Measurements from ENCODE around the gene CCDC194. TPM values are rescaled to one million over a fixed set of nuclear protein-coding genes. Genes with fewer than 3 reads are reported as not detected.

The CCDC194 gene
- total and polyA plus RNA-seq, 12 donors, result 0.49 to 5.6 (median 2.2) TPM; not detected in 2

DNA sequence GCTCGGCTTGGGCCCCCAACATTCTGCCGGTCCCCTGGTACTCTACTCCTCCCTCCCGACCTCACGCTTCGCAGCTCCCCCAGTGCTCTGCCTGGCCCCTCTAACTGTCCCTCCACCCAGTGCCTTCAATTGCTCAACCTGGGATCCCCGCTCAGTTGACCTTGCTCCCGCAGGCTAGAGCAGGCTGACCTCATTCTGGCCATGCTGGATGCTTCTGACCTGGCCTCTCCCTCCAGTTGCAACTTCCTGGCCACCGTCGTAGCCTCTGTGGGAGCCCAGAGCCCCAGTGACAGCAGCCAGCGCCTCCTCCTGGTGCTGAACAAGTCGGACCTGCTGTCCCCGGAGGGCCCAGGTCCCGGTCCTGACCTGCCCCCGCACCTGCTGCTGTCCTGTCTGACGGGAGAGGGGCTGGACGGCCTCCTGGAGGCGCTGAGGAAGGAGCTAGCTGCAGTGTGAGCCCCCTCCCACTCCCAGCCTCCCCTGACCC, 53.1 kb downstream of the CCDC194 start:
- Histone ChIP-seq H3K27me3 (no peaks in the 10 kb centered on the region), H3K9me3 (replicated peaks in 1 of 3) (no peaks in the 10 kb centered on the region), H3K36me3 (replicated peaks in 1 of 2) (no peaks in the 10 kb centered on the region), H3K4me1 (replicated peaks in 1 of 2) (peaks cover 8 to 19% of the 10 kb centered on the region in 2 donors), H3K4me3 (no peak overlapping the region), H3K27ac (peak overlapping the region; percentile 55 to 83 (median 77))
- intact Hi-C loops (cut with DNase I), result no loop called here
- peak; percentile 73 to 94 (median 89) for DNase-seq
- 39 to 50% (median 45%) methylated on average over 14 to 17 of the region's 17 CpGs for WGBS, 4 donors
- TF ChIP-seq, protein P1, sequence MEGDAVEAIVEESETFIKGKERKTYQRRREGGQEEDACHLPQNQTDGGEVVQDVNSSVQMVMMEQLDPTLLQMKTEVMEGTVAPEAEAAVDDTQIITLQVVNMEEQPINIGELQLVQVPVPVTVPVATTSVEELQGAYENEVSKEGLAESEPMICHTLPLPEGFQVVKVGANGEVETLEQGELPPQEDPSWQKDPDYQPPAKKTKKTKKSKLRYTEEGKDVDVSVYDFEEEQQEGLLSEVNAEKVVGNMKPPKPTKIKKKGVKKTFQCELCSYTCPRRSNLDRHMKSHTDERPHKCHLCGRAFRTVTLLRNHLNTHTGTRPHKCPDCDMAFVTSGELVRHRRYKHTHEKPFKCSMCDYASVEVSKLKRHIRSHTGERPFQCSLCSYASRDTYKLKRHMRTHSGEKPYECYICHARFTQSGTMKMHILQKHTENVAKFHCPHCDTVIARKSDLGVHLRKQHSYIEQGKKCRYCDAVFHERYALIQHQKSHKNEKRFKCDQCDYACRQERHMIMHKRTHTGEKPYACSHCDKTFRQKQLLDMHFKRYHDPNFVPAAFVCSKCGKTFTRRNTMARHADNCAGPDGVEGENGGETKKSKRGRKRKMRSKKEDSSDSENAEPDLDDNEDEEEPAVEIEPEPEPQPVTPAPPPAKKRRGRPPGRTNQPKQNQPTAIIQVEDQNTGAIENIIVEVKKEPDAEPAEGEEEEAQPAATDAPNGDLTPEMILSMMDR (IDR thresholded peaks at IDR 0.05), result peak in 4 of 6 experiments; percentile 23 to 50 (median 44)
- peak in 1 of 2 donors; percentile 43 for TF ChIP-seq POLR2A (IDR thresholded peaks at IDR 0.05)

Other genes with a start within 250 kb of the CCDC194 start
- 10 to 100 TPM; 26.5 to 55.6 (median 42.3) TPM for gene USE1, start 178.8 kb downstream of the CCDC194 start, total RNA-seq
- 10 to 100 TPM; 23.7 to 87.8 (median 75.3) TPM for gene USE1, start 178.8 kb downstream of the CCDC194 start, polyA plus RNA-seq
- 10 to 100 TPM in 8 of 9 donors, 1 to 10 TPM in 1; 6.1 to 49.1 (median 33.6) TPM for gene OCEL1, start 168.0 kb downstream of the CCDC194 start, total RNA-seq
- 10 to 100 TPM; 10.3 to 48.2 (median 27.0) TPM for gene OCEL1, start 168.0 kb downstream of the CCDC194 start, polyA plus RNA-seq
- gene NR2F6, start 148.3 kb downstream of the CCDC194 start, total RNA-seq, result 100 to 1,000 TPM in 1 of 9 donors, 10 to 100 TPM in 8; 36.2 to 140 (median 57.0) TPM
- gene NR2F6, start 148.3 kb downstream of the CCDC194 start, polyA plus RNA-seq, result 10 to 100 TPM in 2 of 3 donors, 1 to 10 TPM in 1; 6.6 to 26.3 (median 22.6) TPM
- gene USHBP1, start 129.5 kb downstream of the CCDC194 start, total RNA-seq, result 10 to 100 TPM in 2 of 9 donors, 1 to 10 TPM in 7; 1.8 to 13.2 (median 4.1) TPM
- 10 to 100 TPM in 2 of 3 donors, under 1 TPM in 1; 0.71 to 23.6 (median 10.4) TPM for gene USHBP1, start 129.5 kb downstream of the CCDC194 start, polyA plus RNA-seq
- 100 to 1,000 TPM in 2 of 9 donors, 10 to 100 TPM in 7; 68.5 to 162 (median 79.7) TPM for gene BABAM1, start 126.8 kb downstream of the CCDC194 start, total RNA-seq
- 100 to 1,000 TPM in 2 of 3 donors, 10 to 100 TPM in 1; 71.1 to 116 (median 101) TPM for gene BABAM1, start 126.8 kb downstream of the CCDC194 start, polyA plus RNA-seq
- 1 to 10 TPM in 1 of 9 donors, under 1 TPM in 8; 0.17 to 1.8 (median 0.35) TPM for gene ANKLE1, start 112.3 kb downstream of the CCDC194 start, total RNA-seq
- gene ANKLE1, start 112.3 kb downstream of the CCDC194 start, polyA plus RNA-seq, result 1 to 10 TPM in 1 of 3 donors, under 1 TPM in 2; 0.11 to 1.7 (median 0.64) TPM
- 10 to 100 TPM; 13.6 to 60.0 (median 39.6) TPM for gene ABHD8, start 90.8 kb downstream of the CCDC194 start, total RNA-seq
- gene ABHD8, start 90.8 kb downstream of the CCDC194 start, polyA plus RNA-seq, result 10 to 100 TPM in 2 of 3 donors, 1 to 10 TPM in 1; 2.3 to 33.1 (median 32.0) TPM
- 100 to 1,000 TPM in 8 of 9 donors, 10 to 100 TPM in 1; 95.8 to 358 (median 165) TPM for gene MRPL34, start 88.3 kb downstream of the CCDC194 start, total RNA-seq
- 100 to 1,000 TPM; 101 to 144 (median 121) TPM for gene MRPL34, start 88.3 kb downstream of the CCDC194 start, polyA plus RNA-seq
- 10 to 100 TPM in 8 of 9 donors, 1 to 10 TPM in 1; 6.8 to 54.9 (median 36.0) TPM for gene DDA1, start 84.6 kb downstream of the CCDC194 start, total RNA-seq
- 10 to 100 TPM; 40.3 to 71.4 (median 50.4) TPM for gene DDA1, start 84.6 kb downstream of the CCDC194 start, polyA plus RNA-seq
- gene ANO8, start 59.3 kb downstream of the CCDC194 start, total RNA-seq, result 10 to 100 TPM in 8 of 9 donors, 1 to 10 TPM in 1; 4.8 to 78.0 (median 26.5) TPM
- 10 to 100 TPM in 2 of 3 donors, 1 to 10 TPM in 1; 4.4 to 70.7 (median 33.0) TPM for gene ANO8, start 59.3 kb downstream of the CCDC194 start, polyA plus RNA-seq
- gene GTPBP3, start 56.6 kb downstream of the CCDC194 start, total RNA-seq, result 10 to 100 TPM; 11.8 to 50.4 (median 25.6) TPM
- 10 to 100 TPM in 2 of 3 donors, 1 to 10 TPM in 1; 5.5 to 36.8 (median 19.0) TPM for gene GTPBP3, start 56.6 kb downstream of the CCDC194 start, polyA plus RNA-seq
- gene PLVAP, start 16.9 kb downstream of the CCDC194 start, total RNA-seq, result 100 to 1,000 TPM in 3 of 9 donors, 10 to 100 TPM in 6; 27.9 to 140 (median 72.2) TPM
- gene PLVAP, start 16.9 kb downstream of the CCDC194 start, polyA plus RNA-seq, result 100 to 1,000 TPM in 2 of 3 donors, 10 to 100 TPM in 1; 40.9 to 381 (median 127) TPM
- 100 to 1,000 TPM; 146 to 940 (median 704) TPM for gene BST2, start 11.4 kb upstream of the CCDC194 start, total RNA-seq
- gene BST2, start 11.4 kb upstream of the CCDC194 start, polyA plus RNA-seq, result 100 to 1,000 TPM; 159 to 304 (median 271) TPM
- gene MVB12A, start 25.9 kb upstream of the CCDC194 start, total RNA-seq, result 100 to 1,000 TPM in 5 of 9 donors, 10 to 100 TPM in 4; 53.3 to 162 (median 104) TPM
- 100 to 1,000 TPM in 2 of 3 donors, 10 to 100 TPM in 1; 17.4 to 142 (median 132) TPM for gene MVB12A, start 25.9 kb upstream of the CCDC194 start, polyA plus RNA-seq
- 1 to 10 TPM in 7 of 9 donors, under 1 TPM in 2; 0.22 to 8.7 (median 5.4) TPM for gene TMEM221, start 54.5 kb upstream of the CCDC194 start, total RNA-seq
- gene TMEM221, start 54.5 kb upstream of the CCDC194 start, polyA plus RNA-seq, result 1 to 10 TPM in 2 of 3 donors, under 1 TPM in 1; 0.77 to 2.8 (median 1.9) TPM
- 1 to 10 TPM in 2 of 9 donors, under 1 TPM in 3, not detected in 4; 0.41 to 2.7 (median 0.92) TPM for gene NXNL1, start 66.7 kb upstream of the CCDC194 start, total RNA-seq
- gene NXNL1, start 66.7 kb upstream of the CCDC194 start, polyA plus RNA-seq, result 1 to 10 TPM in 2 of 3 donors, not detected in 1; 2.6 to 4.8 TPM
- 100 to 1,000 TPM in 1 of 9 donors, 10 to 100 TPM in 7, 1 to 10 TPM in 1; 4.9 to 107 (median 56.3) TPM for gene SLC27A1, start 76.3 kb upstream of the CCDC194 start, total RNA-seq
- 10 to 100 TPM in 2 of 3 donors, 1 to 10 TPM in 1; 6.8 to 78.8 (median 33.3) TPM for gene SLC27A1, start 76.3 kb upstream of the CCDC194 start, polyA plus RNA-seq
- gene PGLS, start 117.5 kb upstream of the CCDC194 start, total RNA-seq, result 100 to 1,000 TPM in 7 of 9 donors, 10 to 100 TPM in 2; 80.4 to 181 (median 125) TPM
- 100 to 1,000 TPM in 2 of 3 donors, 10 to 100 TPM in 1; 36.1 to 200 (median 134) TPM for gene PGLS, start 117.5 kb upstream of the CCDC194 start, polyA plus RNA-seq
- 10 to 100 TPM; 23.5 to 79.1 (median 59.3) TPM for gene COLGALT1, start 161.5 kb upstream of the CCDC194 start, total RNA-seq
- gene COLGALT1, start 161.5 kb upstream of the CCDC194 start, polyA plus RNA-seq, result 10 to 100 TPM; 30.7 to 81.0 (median 39.8) TPM